HCT116 (cell line): Measurements from ENCODE around the gene ZNF618. TPM values are rescaled to one million over a fixed set of nuclear protein-coding genes. Genes with fewer than 3 reads are reported as not detected.

Experiments used
- ATAC-seq: fragments of 200-7000 bp; cut with Tn5 transposase; 2 replicates; pipeline ENCODE4 v1.9.1; 2020; ENCODE audit warnings: mild to moderate bottlenecking, moderate library complexity
- BruUV-seq: library from RNA; stranded (reverse); fragments of 400-500 nt; replicated peaks from 2 replicates; lab custom pipeline; 2021; lab: Mats Ljungman, UMichigan
- CTCF ChIA-PET: fragments of 300-600 bp; sonication (Branson Sonifier 250); formaldehyde crosslinking; loops from one replicate; lab custom pipeline; 2021; ENCODE audit warnings: antibody characterized with exemption; lab: Charles Lee
- POLR2A ChIA-PET: fragments of 300-600, 350-600 bp; sonication (Branson Sonifier 250); formaldehyde crosslinking; loops from one replicate; lab custom pipeline; 2021; ENCODE audit warnings: antibody characterized with exemption; lab: Charles Lee
- RAD21 ChIA-PET, 2 experiments: fragments of 300-600 bp; sonication (Branson Sonifier 250); formaldehyde crosslinking; loops; one replicate each; lab custom pipeline; 2023; ENCODE audit warnings: low total read pairs in 2 of 2; ENCODE audit not compliant: uncharacterized antibody in 2 of 2, unreplicated experiment in 2 of 2, low non-redundant PET in 1 of 2; lab: Charles Lee
- DNase-seq: peaks from one replicate; pipeline ENCODE4 v3.0.0-alpha.2; 2010; ENCODE audit warnings: low read depth, low spot score
- H2AFZ ChIP-seq: fragments of 200-600 bp; shearing (Covaris generic), sonication (generic); 2 replicates; pipeline ENCODE4 v1.6.1; 2017; ENCODE audit warnings: low read depth, mixed run types, mixed read lengths, antibody characterized with exemption, low read length; ENCODE audit not compliant: poor library complexity, severe bottlenecking
- H3K27ac ChIP-seq: 2 replicates; pipeline ENCODE4 v1.5.1; 2012; ENCODE audit warnings: low read depth, low read length
- H3K27me3 ChIP-seq: fragments of 200-600 bp; sonication (generic); 2 replicates; pipeline ENCODE4 v1.6.1; 2016; ENCODE audit warnings: mixed run types, low read length, mixed read lengths; ENCODE audit not compliant: insufficient read depth
- H3K36me3 ChIP-seq, 2 experiments: fragments of 200-500 bp in 1 of 2; fragments of 200-600 bp in 1 of 2; sonication (Bioruptor generic) in 1 of 2; sonication (generic) in 1 of 2; 2 replicates each; pipeline versions ENCODE4 v1.5.1 to v1.6.1; 2014 to 2016; ENCODE audit warnings: low read length in 2 of 2, inconsistent platforms in 1 of 2, mixed read lengths in 1 of 2, mixed run types in 1 of 2; ENCODE audit not compliant: insufficient read depth in 2 of 2, control insufficient read depth in 1 of 2
- H3K4me1 ChIP-seq, 2 experiments: fragments of 200-600 bp in 1 of 2; sonication (generic) in 1 of 2; 2 replicates each; pipeline versions ENCODE4 v1.5.1 to v1.6.1; 2012 to 2017; ENCODE audit warnings: low read length in 2 of 2, inconsistent platforms in 1 of 2, mild to moderate bottlenecking in 1 of 2, mixed read lengths in 1 of 2, mixed run types in 1 of 2, moderate library complexity in 1 of 2; ENCODE audit not compliant: insufficient read depth in 2 of 2, control insufficient read depth in 1 of 2
- H3K4me2 ChIP-seq: fragments of 200-600 bp; sonication (generic); 2 replicates; pipeline ENCODE4 v1.6.1; 2017; ENCODE audit warnings: mixed run types, low read length, mixed read lengths
- H3K4me3 ChIP-seq, 2 experiments: fragments of 200-600 bp in 1 of 2; sonication (generic) in 1 of 2; replicated peaks in 1 of 2; 2 replicates each; pipeline ENCODE4 v1.5.1; 2011 to 2016; ENCODE audit warnings: low read length in 2 of 2, control low read depth in 1 of 2, low read depth in 1 of 2, mild to moderate bottlenecking in 1 of 2, mixed read lengths in 1 of 2, mixed run types in 1 of 2
- H3K79me2 ChIP-seq: fragments of 200-600 bp; sonication (generic); 2 replicates; pipeline ENCODE4 v1.6.1; 2017; ENCODE audit warnings: mild to moderate bottlenecking, mixed run types, low read length, moderate library complexity, mixed read lengths; ENCODE audit not compliant: insufficient read depth
- H3K9ac ChIP-seq: fragments of 200-600 bp; sonication (generic); 2 replicates; pipeline ENCODE4 v1.6.1; 2016; ENCODE audit warnings: low read length, mixed read lengths
- H3K9me2 ChIP-seq: fragments of 200-600 bp; sonication (generic), shearing (Covaris generic); 2 replicates; pipeline ENCODE4 v1.6.1; 2017; ENCODE audit warnings: mixed run types, mild to moderate bottlenecking, moderate library complexity; ENCODE audit not compliant: insufficient read depth
- H3K9me3 ChIP-seq, 2 experiments: fragments of 200-500 bp in 1 of 2; fragments of 200-600 bp in 1 of 2; sonication (Bioruptor generic) in 1 of 2; sonication (generic) in 1 of 2; 2 replicates each; pipeline ENCODE4 v1.6.1; 2014 to 2017; ENCODE audit warnings: low read length in 2 of 2, mixed read lengths in 2 of 2, inconsistent platforms in 1 of 2, low read depth in 1 of 2, mild to moderate bottlenecking in 1 of 2, mixed run types in 1 of 2, moderate library complexity in 1 of 2; ENCODE audit not compliant: control insufficient read depth in 1 of 2, insufficient read depth in 1 of 2
- H4K20me1 ChIP-seq: fragments of 200-600 bp; sonication (generic), shearing (Covaris generic); 2 replicates; pipeline ENCODE4 v1.6.1; 2017; ENCODE audit warnings: mixed run types, mild to moderate bottlenecking, moderate library complexity; ENCODE audit not compliant: insufficient read depth
- CBX3 ChIP-seq: IDR thresholded peaks from 2 replicates; pipeline ENCODE4 v1.6.1; 2012; ENCODE audit warnings: low read depth
- CEBPB ChIP-seq: IDR thresholded peaks from 2 replicates; pipeline ENCODE4 v1.6.1; 2012; ENCODE audit warnings: low read depth
- EGR1 ChIP-seq: IDR thresholded peaks from 2 replicates; pipeline ENCODE4 v1.6.1; 2012; ENCODE audit warnings: low read depth
- ELF1 ChIP-seq: IDR thresholded peaks from 2 replicates; pipeline ENCODE4 v1.6.1; 2012; ENCODE audit warnings: low read depth, borderline replicate concordance
- FOSL1 ChIP-seq: IDR thresholded peaks from 2 replicates; pipeline ENCODE4 v1.6.1; 2012; ENCODE audit warnings: low read depth
- JUND ChIP-seq: IDR thresholded peaks from 2 replicates; pipeline ENCODE4 v1.6.1; 2012
- TCF7L2 ChIP-seq: IDR thresholded peaks from 2 replicates; pipeline ENCODE4 v1.7.0; 2011; ENCODE audit warnings: borderline replicate concordance, inconsistent platforms; ENCODE audit not compliant: insufficient read depth, insufficient read length; ENCODE audit errors: extremely low read depth
- YY1 ChIP-seq: IDR thresholded peaks from 2 replicates; pipeline ENCODE4 v1.6.1; 2011; ENCODE audit warnings: low read length, low read depth, moderate library complexity, mild to moderate bottlenecking; ENCODE audit not compliant: insufficient replicate concordance; ENCODE audit errors: extremely low read depth
- ZBTB33 ChIP-seq: IDR thresholded peaks from 2 replicates; pipeline ENCODE4 v1.6.1; 2011; ENCODE audit warnings: mild to moderate bottlenecking, low read length, moderate library complexity; ENCODE audit not compliant: insufficient replicate concordance; ENCODE audit errors: extremely low read depth
- ZFX ChIP-seq: fragments of 450-650 bp; IDR thresholded peaks from 2 replicates; pipeline ENCODE4 v1.6.1; 2017
- ZNF274 ChIP-seq: fragments of 200-500 bp; sonication (Bioruptor generic); IDR thresholded peaks from 2 replicates; pipeline ENCODE4 v1.6.1; 2014; ENCODE audit warnings: mild to moderate bottlenecking, low read depth, low read length, inconsistent platforms
- intact Hi-C: fragments of 100-400 bp; cut with micrococcal nuclease; formaldehyde crosslinking; loops from 2 replicates; pipeline ENCODE4 v1.10.0; 2022
- total RNA-seq: library from RNA; stranded (reverse); gene quantifications from one replicate; pipeline ENCODE4 v1.2.1, GENCODE V29; 2021; ENCODE audit not compliant: unreplicated experiment
- TF ChIP-seq, protein P1 (sequence below), 3 experiments: fragments of 200-600 bp in 1 of 3; sonication (generic) in 1 of 3; IDR thresholded peaks in 2 of 3; conservative IDR thresholded peaks in 1 of 3; 2 replicates each; pipeline ENCODE4 v1.5.1; 2012 to 2017; ENCODE audit warnings: low read depth in 2 of 3, low read length in 2 of 3, antibody characterized with exemption in 1 of 3, borderline replicate concordance in 1 of 3, control low read depth in 1 of 3, mild to moderate bottlenecking in 1 of 3, mixed read lengths in 1 of 3, mixed run types in 1 of 3, moderate library complexity in 1 of 3; ENCODE audit not compliant: insufficient read depth in 1 of 3
- TF ChIP-seq, protein P2 (sequence below): IDR thresholded peaks from 2 replicates; pipeline ENCODE4 v1.6.1; 2012; ENCODE audit warnings: low read depth
- TF ChIP-seq, protein P3 (sequence below): IDR thresholded peaks from 2 replicates; pipeline ENCODE4 v1.6.1; 2012

The ZNF618 gene
- total RNA-seq, 1 experiment from 2014 or later = 13.5 TPM

DNA sequence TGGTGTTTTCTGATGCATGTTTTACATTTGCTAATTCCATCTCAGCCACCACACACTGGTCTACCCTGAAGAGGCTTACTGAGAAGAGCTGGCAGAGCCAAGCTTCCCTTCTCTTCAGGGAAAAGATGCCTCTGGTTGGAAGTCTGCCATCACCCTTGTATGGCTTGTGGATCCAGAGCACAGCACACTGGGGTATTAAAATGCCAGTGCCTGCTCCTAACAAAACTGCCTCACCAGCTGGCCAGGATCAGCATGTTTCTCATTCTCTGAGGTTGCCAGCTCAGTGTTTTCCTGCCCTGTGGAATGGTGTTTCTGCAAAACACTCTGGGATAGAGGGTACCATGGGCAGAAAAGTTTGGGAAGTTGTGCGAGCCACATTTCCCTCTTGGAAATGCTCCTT, 31.6 kb upstream of the ZNF618 start:
- no peak overlapping the region for H3K4me3 ChIP-seq
- RAD21 ChIA-PET = no interaction called here

More for the DNA sequence above, 31.6 kb upstream of the ZNF618 start:
- TF ChIP-seq, protein P1, sequence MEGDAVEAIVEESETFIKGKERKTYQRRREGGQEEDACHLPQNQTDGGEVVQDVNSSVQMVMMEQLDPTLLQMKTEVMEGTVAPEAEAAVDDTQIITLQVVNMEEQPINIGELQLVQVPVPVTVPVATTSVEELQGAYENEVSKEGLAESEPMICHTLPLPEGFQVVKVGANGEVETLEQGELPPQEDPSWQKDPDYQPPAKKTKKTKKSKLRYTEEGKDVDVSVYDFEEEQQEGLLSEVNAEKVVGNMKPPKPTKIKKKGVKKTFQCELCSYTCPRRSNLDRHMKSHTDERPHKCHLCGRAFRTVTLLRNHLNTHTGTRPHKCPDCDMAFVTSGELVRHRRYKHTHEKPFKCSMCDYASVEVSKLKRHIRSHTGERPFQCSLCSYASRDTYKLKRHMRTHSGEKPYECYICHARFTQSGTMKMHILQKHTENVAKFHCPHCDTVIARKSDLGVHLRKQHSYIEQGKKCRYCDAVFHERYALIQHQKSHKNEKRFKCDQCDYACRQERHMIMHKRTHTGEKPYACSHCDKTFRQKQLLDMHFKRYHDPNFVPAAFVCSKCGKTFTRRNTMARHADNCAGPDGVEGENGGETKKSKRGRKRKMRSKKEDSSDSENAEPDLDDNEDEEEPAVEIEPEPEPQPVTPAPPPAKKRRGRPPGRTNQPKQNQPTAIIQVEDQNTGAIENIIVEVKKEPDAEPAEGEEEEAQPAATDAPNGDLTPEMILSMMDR (IDR thresholded peaks at IDR 0.05 in 2 of 3, conservative IDR thresholded peaks at IDR 0.05 in 1 of 3; ENCODE audit: borderline replicate concordance in 1 of 3, insufficient read depth in 1 of 3, low read depth in 2 of 3, low read length in 2 of 3) = no peak
- no peak for TF ChIP-seq CEBPB
- no peak for TF ChIP-seq ZBTB33
- TF ChIP-seq FOSL1 = no peak
- TF ChIP-seq ZFX = no peak
- no peak for TF ChIP-seq ZNF274
- no peak for TF ChIP-seq JUND
- TF ChIP-seq, protein P2, sequence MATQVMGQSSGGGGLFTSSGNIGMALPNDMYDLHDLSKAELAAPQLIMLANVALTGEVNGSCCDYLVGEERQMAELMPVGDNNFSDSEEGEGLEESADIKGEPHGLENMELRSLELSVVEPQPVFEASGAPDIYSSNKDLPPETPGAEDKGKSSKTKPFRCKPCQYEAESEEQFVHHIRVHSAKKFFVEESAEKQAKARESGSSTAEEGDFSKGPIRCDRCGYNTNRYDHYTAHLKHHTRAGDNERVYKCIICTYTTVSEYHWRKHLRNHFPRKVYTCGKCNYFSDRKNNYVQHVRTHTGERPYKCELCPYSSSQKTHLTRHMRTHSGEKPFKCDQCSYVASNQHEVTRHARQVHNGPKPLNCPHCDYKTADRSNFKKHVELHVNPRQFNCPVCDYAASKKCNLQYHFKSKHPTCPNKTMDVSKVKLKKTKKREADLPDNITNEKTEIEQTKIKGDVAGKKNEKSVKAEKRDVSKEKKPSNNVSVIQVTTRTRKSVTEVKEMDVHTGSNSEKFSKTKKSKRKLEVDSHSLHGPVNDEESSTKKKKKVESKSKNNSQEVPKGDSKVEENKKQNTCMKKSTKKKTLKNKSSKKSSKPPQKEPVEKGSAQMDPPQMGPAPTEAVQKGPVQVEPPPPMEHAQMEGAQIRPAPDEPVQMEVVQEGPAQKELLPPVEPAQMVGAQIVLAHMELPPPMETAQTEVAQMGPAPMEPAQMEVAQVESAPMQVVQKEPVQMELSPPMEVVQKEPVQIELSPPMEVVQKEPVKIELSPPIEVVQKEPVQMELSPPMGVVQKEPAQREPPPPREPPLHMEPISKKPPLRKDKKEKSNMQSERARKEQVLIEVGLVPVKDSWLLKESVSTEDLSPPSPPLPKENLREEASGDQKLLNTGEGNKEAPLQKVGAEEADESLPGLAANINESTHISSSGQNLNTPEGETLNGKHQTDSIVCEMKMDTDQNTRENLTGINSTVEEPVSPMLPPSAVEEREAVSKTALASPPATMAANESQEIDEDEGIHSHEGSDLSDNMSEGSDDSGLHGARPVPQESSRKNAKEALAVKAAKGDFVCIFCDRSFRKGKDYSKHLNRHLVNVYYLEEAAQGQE = no peak
- no peak for TF ChIP-seq EGR1
- TF ChIP-seq YY1 = no peak
- TF ChIP-seq TCF7L2 = no peak
- no peak for TF ChIP-seq ELF1
- TF ChIP-seq CBX3 = no peak
- TF ChIP-seq, protein P3, sequence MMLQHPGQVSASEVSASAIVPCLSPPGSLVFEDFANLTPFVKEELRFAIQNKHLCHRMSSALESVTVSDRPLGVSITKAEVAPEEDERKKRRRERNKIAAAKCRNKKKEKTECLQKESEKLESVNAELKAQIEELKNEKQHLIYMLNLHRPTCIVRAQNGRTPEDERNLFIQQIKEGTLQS = no peak
- TF ChIP-seq, all 23 proteins: peak for 0
- Histone ChIP-seq H3K4me1 (no peaks in the 10 kb centered on the region), H3K27ac (no peak overlapping the region), H4K20me1 (no peaks in the 10 kb centered on the region), H3K4me2 (no peak overlapping the region), H3K9me2 (no peaks in the 10 kb centered on the region; the same call in 1 of the 2 replicates), H3K27me3 (no peaks in the 10 kb centered on the region), H3K9ac (no peak overlapping the region), H3K9me3 (no peaks in the 10 kb centered on the region; a peak in 1 of 4 replicates), H3K79me2 (no peaks in the 10 kb centered on the region), H2AFZ (no peak overlapping the region), H3K36me3 (no peaks in the 10 kb centered on the region)
- ChIA-PET POLR2A (no interaction called here), CTCF (no interaction called here)
- intact Hi-C loops = no loop called here
- DNase-seq (no peak), ATAC-seq (no peak)
- no TSS peak for BruUV-seq
